ENCODE results near the gene TTI1.

- TF ChIP-seq CTCF (IDR thresholded peaks at IDR 0.05), result no peak
- no peak for TF ChIP-seq POLR2A (IDR thresholded peaks at IDR 0.05)
- TF ChIP-seq POLR2AphosphoS5 (IDR thresholded peaks at IDR 0.05), result peak in 1 of 3 donors; percentile 34
Observed at GRCh38 chr20:37989601-37990295, 43.5 kb downstream of the TTI1 start.
